Epithelial cell of esophagus (primary cell): Measurements from ENCODE around the gene RNU7-1.

Experiments
- DNase-seq: peaks from one replicate; pipeline ENCODE4 v3.0.0; 2010; ENCODE audit warnings: low read depth
- H3K4me3 ChIP-seq: 2 replicates; pipeline ENCODE4 v1.5.1; 2011; ENCODE audit warnings: mild to moderate bottlenecking, low read length, control low read depth
- TF ChIP-seq, protein P1 (sequence below): IDR thresholded peaks from 2 replicates; pipeline ENCODE4 v1.5.1; 2011; ENCODE audit warnings: low read depth, mild to moderate bottlenecking, low read length, control low read depth, inconsistent platforms; ENCODE audit not compliant: insufficient read depth; ENCODE audit errors: missing control alignments

Gene RNU7-1

DNA sequence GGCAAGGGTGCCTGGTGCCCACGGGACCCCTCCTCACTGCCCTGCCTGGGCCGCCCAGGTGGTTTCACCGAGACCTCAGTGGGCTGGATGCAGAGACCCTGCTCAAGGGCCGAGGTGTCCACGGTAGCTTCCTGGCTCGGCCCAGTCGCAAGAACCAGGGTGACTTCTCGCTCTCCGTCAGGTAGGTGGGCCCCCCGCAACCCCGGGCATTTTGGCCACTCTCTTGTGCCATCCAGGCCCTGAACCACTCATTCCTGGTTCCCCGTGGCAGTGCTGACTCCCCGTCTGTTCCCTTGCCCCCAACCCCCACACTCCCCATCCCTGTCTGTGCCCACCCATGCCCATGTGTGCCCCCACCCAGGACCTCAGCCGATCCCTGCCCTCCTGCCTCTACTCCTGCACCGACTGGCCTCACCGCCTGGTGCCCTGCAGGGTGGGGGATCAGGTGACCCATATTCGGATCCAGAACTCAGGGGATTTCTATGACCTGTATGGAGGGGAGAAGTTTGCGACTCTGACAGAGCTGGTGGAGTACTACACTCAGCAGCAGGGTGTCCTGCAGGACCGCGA, 8.0 kb downstream of the RNU7-1 start:
- H3K4me3 ChIP-seq: no peak overlapping the region
- no peak for DNase-seq
- TF ChIP-seq, protein P1, sequence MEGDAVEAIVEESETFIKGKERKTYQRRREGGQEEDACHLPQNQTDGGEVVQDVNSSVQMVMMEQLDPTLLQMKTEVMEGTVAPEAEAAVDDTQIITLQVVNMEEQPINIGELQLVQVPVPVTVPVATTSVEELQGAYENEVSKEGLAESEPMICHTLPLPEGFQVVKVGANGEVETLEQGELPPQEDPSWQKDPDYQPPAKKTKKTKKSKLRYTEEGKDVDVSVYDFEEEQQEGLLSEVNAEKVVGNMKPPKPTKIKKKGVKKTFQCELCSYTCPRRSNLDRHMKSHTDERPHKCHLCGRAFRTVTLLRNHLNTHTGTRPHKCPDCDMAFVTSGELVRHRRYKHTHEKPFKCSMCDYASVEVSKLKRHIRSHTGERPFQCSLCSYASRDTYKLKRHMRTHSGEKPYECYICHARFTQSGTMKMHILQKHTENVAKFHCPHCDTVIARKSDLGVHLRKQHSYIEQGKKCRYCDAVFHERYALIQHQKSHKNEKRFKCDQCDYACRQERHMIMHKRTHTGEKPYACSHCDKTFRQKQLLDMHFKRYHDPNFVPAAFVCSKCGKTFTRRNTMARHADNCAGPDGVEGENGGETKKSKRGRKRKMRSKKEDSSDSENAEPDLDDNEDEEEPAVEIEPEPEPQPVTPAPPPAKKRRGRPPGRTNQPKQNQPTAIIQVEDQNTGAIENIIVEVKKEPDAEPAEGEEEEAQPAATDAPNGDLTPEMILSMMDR: no peak

DNA sequence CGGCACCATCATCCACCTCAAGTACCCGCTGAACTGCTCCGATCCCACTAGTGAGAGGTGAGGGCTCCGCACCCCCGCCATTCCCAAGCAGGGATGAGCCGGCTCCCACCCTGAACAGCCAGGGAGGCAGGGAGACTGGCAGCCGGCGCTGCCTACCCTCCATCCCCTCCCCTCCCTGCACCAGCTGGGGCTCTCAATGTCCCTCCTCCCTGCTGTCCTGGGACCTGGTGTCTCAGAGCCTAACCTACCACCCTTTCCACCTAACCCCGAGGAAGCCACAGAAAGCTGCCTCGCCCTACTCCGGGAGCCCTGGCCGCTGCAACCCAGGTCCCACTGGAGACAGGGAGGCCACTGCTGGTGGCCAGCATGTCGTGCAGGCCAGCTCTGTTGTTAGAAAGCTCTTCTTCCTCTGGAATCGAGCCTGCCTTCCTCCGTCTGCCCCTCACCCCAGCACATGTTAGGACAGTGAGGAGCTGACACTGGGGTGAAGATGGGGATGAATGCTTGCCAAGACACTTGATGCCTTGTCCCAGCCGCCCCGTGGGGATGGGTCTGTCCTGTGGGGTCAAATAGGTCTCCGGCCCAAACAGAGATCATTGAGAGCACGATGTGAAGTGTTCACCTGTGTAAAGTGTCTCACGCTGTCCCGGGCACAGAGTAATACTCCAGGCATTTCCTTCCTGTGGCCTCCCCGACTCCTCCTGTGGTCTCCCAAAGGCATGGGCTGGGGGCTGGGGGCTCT, 8.7 kb downstream of the RNU7-1 start:
- no peak for DNase-seq
- no peak overlapping the region for H3K4me3 ChIP-seq
- TF ChIP-seq, protein P1: no peak

DNA sequence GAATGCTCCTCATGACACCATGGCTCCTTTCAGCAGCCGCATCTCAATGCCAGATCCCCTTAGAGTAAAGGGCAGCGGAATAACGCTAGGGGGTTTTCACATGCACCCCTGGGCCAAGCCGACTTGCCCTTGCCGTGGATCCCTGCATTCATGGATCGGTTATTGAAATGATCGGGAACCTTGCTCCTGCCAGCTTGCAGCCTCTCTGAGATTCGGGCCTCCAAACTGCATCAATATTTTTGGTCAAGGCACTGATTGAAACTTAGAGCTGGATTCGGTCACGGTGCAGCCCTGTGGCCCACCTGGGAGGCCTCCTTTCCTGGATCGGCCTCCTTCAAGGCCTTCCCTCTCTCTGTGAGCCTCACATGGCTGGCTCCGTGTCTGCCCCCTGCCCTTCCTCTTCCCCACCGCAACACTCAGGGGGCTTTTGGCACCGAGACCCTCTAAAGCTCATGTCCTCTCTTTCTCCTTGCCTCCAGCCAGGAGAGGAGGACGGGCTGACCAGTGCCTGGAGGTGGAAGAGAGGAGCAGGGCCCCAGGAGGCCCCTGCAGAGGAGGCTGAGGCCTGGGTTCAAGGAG, 9.3 kb downstream of the RNU7-1 start:
- TF ChIP-seq, protein P1: no peak
- no peak overlapping the region for H3K4me3 ChIP-seq
- no peak for DNase-seq

DNA sequence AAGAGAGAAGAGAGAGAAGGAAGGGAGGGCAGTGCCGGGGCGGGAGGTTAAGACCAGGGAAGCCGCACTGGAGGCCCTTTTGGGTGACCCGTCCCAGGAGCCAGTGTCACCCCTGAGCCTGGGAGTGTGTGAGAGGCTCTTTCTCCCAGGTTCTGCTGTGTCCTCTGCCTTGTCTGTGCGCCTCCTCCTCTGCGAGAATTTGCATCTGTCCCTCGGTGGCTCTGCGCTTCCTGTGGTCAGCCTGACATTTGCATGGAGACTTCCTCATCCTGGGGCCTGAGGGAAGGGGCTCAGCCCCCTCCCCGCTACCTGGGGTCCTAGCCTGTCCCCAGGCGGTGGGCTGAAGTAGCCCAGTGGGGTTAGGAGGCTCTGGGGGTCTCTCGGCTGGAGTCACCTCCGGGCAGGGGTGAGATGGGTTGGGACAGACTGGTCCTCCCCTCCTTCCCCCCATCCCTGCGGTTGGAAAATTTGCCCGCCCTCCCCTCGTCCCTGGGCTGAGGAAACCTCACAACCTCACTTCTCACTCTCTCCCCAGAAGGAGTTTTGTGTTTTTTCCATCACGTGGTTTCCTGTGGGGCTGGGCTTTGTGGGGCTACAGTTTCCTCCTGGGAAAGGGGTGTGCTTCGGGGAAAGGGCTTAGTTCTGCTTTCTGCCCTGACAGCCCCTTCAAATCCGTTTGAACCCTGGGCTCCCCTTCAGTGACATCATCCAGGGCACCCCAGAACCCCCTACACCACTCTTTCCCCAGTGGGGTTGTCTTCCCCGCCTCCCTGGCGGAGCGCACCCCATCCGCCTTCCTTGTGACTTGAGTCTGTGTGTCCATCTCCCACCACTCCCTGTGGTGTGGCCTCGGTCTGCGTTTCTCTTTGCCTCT, 10.1 kb downstream of the RNU7-1 start:
- TF ChIP-seq, protein P1: no peak

DNA sequence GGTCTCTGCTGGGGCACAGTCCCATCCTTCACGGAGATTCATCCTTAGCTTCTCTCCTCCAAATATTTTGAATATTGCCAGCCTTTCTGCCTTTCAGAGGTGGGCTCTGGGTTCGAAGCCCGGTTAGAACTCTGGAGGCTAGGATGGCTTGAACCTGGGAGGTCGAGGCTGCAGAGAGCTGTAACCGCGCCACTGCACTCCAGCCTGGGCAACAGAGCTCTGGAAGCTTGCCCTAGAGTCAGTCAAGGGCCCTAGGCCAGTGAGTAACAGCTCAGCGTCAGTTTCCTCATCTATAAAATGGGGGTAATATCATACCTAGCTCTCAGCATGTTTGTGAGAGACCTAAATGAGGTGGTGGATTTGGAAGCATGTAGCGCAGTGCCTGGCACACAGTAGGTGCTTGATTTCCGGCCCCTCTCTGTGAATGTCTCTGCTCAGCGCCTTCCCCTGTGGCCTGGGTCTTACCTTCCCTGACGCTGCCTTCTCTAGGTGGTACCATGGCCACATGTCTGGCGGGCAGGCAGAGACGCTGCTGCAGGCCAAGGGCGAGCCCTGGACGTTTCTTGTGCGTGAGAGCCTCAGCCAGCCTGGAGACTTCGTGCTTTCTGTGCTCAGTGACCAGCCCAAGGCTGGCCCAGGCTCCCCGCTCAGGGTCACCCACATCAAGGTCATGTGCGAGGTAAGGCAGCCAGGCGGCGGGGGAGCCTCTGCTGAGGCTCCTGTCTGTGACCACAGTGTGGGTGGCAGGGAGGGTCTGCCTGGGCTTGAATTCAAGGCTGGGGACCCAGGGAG, 10.9 kb downstream of the RNU7-1 start:
- no peak for DNase-seq
- no peak overlapping the region for H3K4me3 ChIP-seq

More for the DNA sequence above, 10.1 kb downstream of the RNU7-1 start:
- no peak for DNase-seq
- H3K4me3 ChIP-seq: no peak overlapping the region

More for the DNA sequence above, 10.9 kb downstream of the RNU7-1 start:
- TF ChIP-seq, protein P1: no peak
